H1 (cell line): ENCODE results near the gene FRMD4A. TPM values are rescaled to one million over a fixed set of nuclear protein-coding genes. Genes with fewer than 3 reads are reported as not detected.

Experiments used
- CTCF ChIA-PET: fragments of 300-600 bp; sonication (Branson Sonifier 250); formaldehyde crosslinking; loops from one replicate; lab custom pipeline; 2021; ENCODE audit not compliant: partially characterized antibody; lab: Charles Lee
- POLR2A ChIA-PET: fragments of 300-600 bp; sonication (Branson Sonifier 250); formaldehyde crosslinking; loops from one replicate; lab custom pipeline; 2021; ENCODE audit warnings: inconsistent platforms; ENCODE audit not compliant: partially characterized antibody; lab: Charles Lee
- DNase-seq, 2 experiments: peaks; one replicate each; pipeline versions ENCODE4 v3.0.0 to v3.0.0-alpha.2; 2010 to 2022; ENCODE audit warnings: low spot score in 2 of 2, low read depth in 1 of 2, mixed read lengths in 1 of 2
- FAIRE-seq: peaks from 2 replicates; lab custom pipeline; 2011; peaks lifted over from hg19 to GRCh38; lab: Jason Lieb, UNC
- H2AFZ ChIP-seq: 2 replicates; pipeline ENCODE4 v1.8.1; 2012; ENCODE audit warnings: low read length, inconsistent platforms
- H2AK5ac ChIP-seq: 2 replicates; pipeline ENCODE4 v1.6.1; 2013; ENCODE audit warnings: low read depth, low read length
- H2BK120ac ChIP-seq: replicated peaks from 2 replicates; pipeline ENCODE3; 2013; ENCODE audit warnings: low read depth, low read length, inconsistent platforms
- H2BK12ac ChIP-seq: 2 replicates; pipeline ENCODE4 v1.6.1; 2013; ENCODE audit warnings: low read depth, low read length
- H2BK15ac ChIP-seq: 2 replicates; pipeline ENCODE4 v1.6.1; 2013; ENCODE audit warnings: low read length
- H2BK20ac ChIP-seq: 2 replicates; pipeline ENCODE4 v1.6.1; 2013; ENCODE audit warnings: low read length
- H2BK5ac ChIP-seq: 2 replicates; pipeline ENCODE4 v1.6.1; 2013; ENCODE audit warnings: low read depth, low read length
- H3K14ac ChIP-seq: 2 replicates; pipeline ENCODE4 v1.6.1; 2013; ENCODE audit warnings: inconsistent platforms; ENCODE audit not compliant: insufficient read length
- H3K18ac ChIP-seq: 2 replicates; pipeline ENCODE4 v1.6.1; 2013; ENCODE audit warnings: low read length; ENCODE audit errors: extremely low read depth
- H3K23ac ChIP-seq: 2 replicates; pipeline ENCODE4 v1.6.1; 2013; ENCODE audit warnings: inconsistent platforms; ENCODE audit not compliant: insufficient read length
- H3K23me2 ChIP-seq: 2 replicates; pipeline ENCODE4 v1.6.1; 2013; ENCODE audit warnings: low read depth, low read length
- H3K27ac ChIP-seq: 2 replicates; pipeline ENCODE4 v1.6.1; 2011; ENCODE audit warnings: low read depth, low read length, inconsistent platforms
- H3K27me3 ChIP-seq, 4 experiments: replicated peaks in 1 of 4; 1 replicate in 1 of 4; 2 replicates in 3 of 4; pipeline versions ENCODE4 v1.6.1 to v1.8.1; 2011 to 2013; ENCODE audit warnings: low read length in 3 of 4, mild to moderate bottlenecking in 3 of 4, inconsistent platforms in 2 of 4, mixed read lengths in 2 of 4, moderate library complexity in 1 of 4; ENCODE audit not compliant: control insufficient read depth in 3 of 4, insufficient read depth in 3 of 4; ENCODE audit errors: extremely low read depth in 1 of 4
- H3K36me3 ChIP-seq, 4 experiments: 2 replicates each; pipeline versions ENCODE4 v1.6.1 to v1.8.1; 2011 to 2013; ENCODE audit warnings: mild to moderate bottlenecking in 4 of 4, low read length in 3 of 4, moderate library complexity in 2 of 4, control low read depth in 1 of 4, inconsistent platforms in 1 of 4; ENCODE audit not compliant: insufficient read depth in 4 of 4, control insufficient read depth in 2 of 4
- H3K4ac ChIP-seq: replicated peaks from 2 replicates; pipeline ENCODE3; 2013; ENCODE audit warnings: low read length, low read depth, mixed read lengths, inconsistent platforms; ENCODE audit not compliant: insufficient read length
- H3K4me1 ChIP-seq, 4 experiments: replicated peaks in 1 of 4; 1 replicate in 1 of 4; 2 replicates in 3 of 4; pipeline versions ENCODE4 v1.6.1 to v1.8.1; 2011 to 2013; ENCODE audit warnings: low read length in 3 of 4, inconsistent platforms in 2 of 4, mixed read lengths in 1 of 4; ENCODE audit not compliant: insufficient read depth in 4 of 4, control insufficient read depth in 3 of 4
- H3K4me2 ChIP-seq, 2 experiments: 2 replicates each; pipeline versions ENCODE4 v1.6.1 to v1.8.1; 2011 to 2013; ENCODE audit warnings: low read depth in 2 of 2, low read length in 2 of 2, control low read depth in 1 of 2, inconsistent platforms in 1 of 2, mild to moderate bottlenecking in 1 of 2; ENCODE audit not compliant: insufficient read depth in 1 of 2
- H3K4me3 ChIP-seq, 4 experiments: fragments of 200-600, 300-600 bp in 1 of 4; sonication (generic), shearing (Covaris generic), sonication (Bioruptor Twin) in 1 of 4; 2 replicates each; pipeline versions ENCODE4 v1.5.1 to v1.8.1; 2011 to 2016; ENCODE audit warnings: low read length in 4 of 4, low read depth in 3 of 4, control low read depth in 2 of 4, inconsistent platforms in 2 of 4, mild to moderate bottlenecking in 2 of 4, mixed read lengths in 1 of 4, moderate library complexity in 1 of 4; ENCODE audit not compliant: insufficient read depth in 2 of 4; ENCODE audit errors: extremely low read depth in 1 of 4
- H3K56ac ChIP-seq: replicated peaks from 2 replicates; pipeline ENCODE3; 2013; ENCODE audit warnings: low read depth, mild to moderate bottlenecking, mixed read lengths, low read length, inconsistent platforms; ENCODE audit not compliant: insufficient read length
- H3K79me1 ChIP-seq: 2 replicates; pipeline ENCODE4 v1.6.1; 2013; ENCODE audit warnings: low read depth, low read length, control low read depth
- H3K79me2 ChIP-seq, 2 experiments: 2 replicates each; pipeline versions ENCODE4 v1.6.1 to v1.8.1; 2012 to 2013; ENCODE audit warnings: low read length in 2 of 2, mild to moderate bottlenecking in 2 of 2, inconsistent platforms in 1 of 2; ENCODE audit not compliant: insufficient read depth in 2 of 2, control insufficient read depth in 1 of 2
- H3K9ac ChIP-seq, 4 experiments: replicated peaks in 1 of 4; 1 replicate in 1 of 4; 2 replicates in 3 of 4; pipeline versions ENCODE4 v1.6.1 to v1.8.1; 2011 to 2013; ENCODE audit warnings: low read depth in 3 of 4, low read length in 3 of 4, control low read depth in 2 of 4, mild to moderate bottlenecking in 2 of 4, moderate library complexity in 2 of 4, inconsistent platforms in 1 of 4; ENCODE audit errors: extremely low read depth in 1 of 4
- H3K9me3 ChIP-seq, 2 experiments: 2 replicates each; pipeline versions ENCODE4 v1.6.1 to v1.8.1; 2012 to 2013; ENCODE audit warnings: mild to moderate bottlenecking in 2 of 2, moderate library complexity in 2 of 2, control low read depth in 1 of 2, inconsistent platforms in 1 of 2, low read depth in 1 of 2, low read length in 1 of 2, mixed read lengths in 1 of 2; ENCODE audit not compliant: insufficient read depth in 2 of 2
- H4K20me1 ChIP-seq, 2 experiments: replicated peaks in 1 of 2; 2 replicates each; pipeline versions ENCODE3 to v1.8.1; 2011 to 2013; ENCODE audit warnings: inconsistent platforms in 2 of 2, low read length in 2 of 2, mild to moderate bottlenecking in 1 of 2; ENCODE audit not compliant: insufficient read depth in 2 of 2, control insufficient read depth in 1 of 2
- H4K5ac ChIP-seq: 2 replicates; pipeline ENCODE4 v1.6.1; 2013; ENCODE audit warnings: low read length, low read depth, mixed read lengths, inconsistent platforms; ENCODE audit not compliant: insufficient read length
- H4K8ac ChIP-seq: 2 replicates; pipeline ENCODE4 v1.8.0; 2013; ENCODE audit warnings: mild to moderate bottlenecking, moderate library complexity, low read length, inconsistent platforms; ENCODE audit not compliant: insufficient read depth; ENCODE audit errors: extremely low read depth
- H4K91ac ChIP-seq: replicated peaks from 2 replicates; pipeline ENCODE3; 2013; ENCODE audit warnings: low read length, mixed read lengths, inconsistent platforms; ENCODE audit not compliant: insufficient read length
- EGR1 ChIP-seq: IDR thresholded peaks from 2 replicates; pipeline ENCODE4 v1.6.1; 2011; ENCODE audit warnings: low read depth, low read length, borderline replicate concordance
- HDAC6 ChIP-seq: IDR thresholded peaks from one replicate; pipeline ENCODE4 v1.7.1; 2012; ENCODE audit warnings: low read depth, mild to moderate bottlenecking, inconsistent platforms, low read length, moderate library complexity
- JUND ChIP-seq: IDR thresholded peaks from 2 replicates; pipeline ENCODE4 v1.6.1; 2011; ENCODE audit warnings: mild to moderate bottlenecking, improper control_type of control experiment, low read length
- POLR2A ChIP-seq, 2 experiments: IDR thresholded peaks; 1 replicate in 1 of 2; 2 replicates in 1 of 2; pipeline ENCODE4 v1.6.1; 2011; ENCODE audit warnings: low read depth in 2 of 2, low read length in 2 of 2, mild to moderate bottlenecking in 2 of 2; ENCODE audit errors: control extremely low read depth in 1 of 2
- POLR2AphosphoS5 ChIP-seq: IDR thresholded peaks from 2 replicates; pipeline ENCODE4 v1.6.1; 2011; ENCODE audit warnings: low read depth, low read length
- RXRA ChIP-seq: IDR thresholded peaks from 2 replicates; pipeline ENCODE4 v1.6.1; 2011; ENCODE audit warnings: low read depth, mild to moderate bottlenecking, low read length, moderate library complexity; ENCODE audit not compliant: insufficient read depth
- SP1 ChIP-seq: IDR thresholded peaks from 2 replicates; pipeline ENCODE4 v1.6.1; 2011; ENCODE audit warnings: low read depth, low read length
- TAF7 ChIP-seq: optimal IDR thresholded peaks from 2 replicates; pipeline ENCODE3; 2011; ENCODE audit warnings: low read depth, mild to moderate bottlenecking, inconsistent platforms, low read length, moderate library complexity, borderline replicate concordance
- YY1 ChIP-seq: IDR thresholded peaks from 2 replicates; pipeline ENCODE4 v1.6.1; 2011; ENCODE audit warnings: low read depth, mild to moderate bottlenecking, low read length
- WGBS, 2 experiments: shearing (Covaris generic) in 1 of 2; methylation state at CpG; one replicate each; pipeline versions ENCODE4 v1.1.6 to v1.1.7; 2013 to 2015; ENCODE audit warnings: low lambda C conversion rate in 2 of 2, mixed read lengths in 2 of 2, inconsistent platforms in 1 of 2, low coverage in 1 of 2, missing lambda C conversion rate in 1 of 2; ENCODE audit not compliant: insufficient replicate concordance in 2 of 2, insufficient coverage in 1 of 2, insufficient read length in 1 of 2; ENCODE audit errors: extremely low coverage in 1 of 2, missing lambda C conversion rate in 1 of 2; 5-methylcytosine and 5-hydroxymethylcytosine counted together
- polyA plus RNA-seq, 7 experiments: library from polyadenylated mRNA; depleted of rRNA in 3 of 7; stranded (reverse) in 5 of 7; unstranded in 2 of 7; fragments of >200 nt in 5 of 7; fragments of 200-250 nt in 2 of 7; gene quantifications; 1 replicate in 5 of 7; 2 replicates in 1 of 7; 4 replicates in 1 of 7; pipeline versions ENCODE4 v1.2.1 to v1.2.3, GENCODE V29; 2011 to 2013; ENCODE audit warnings: missing spikeins in 2 of 7, mixed read lengths in 2 of 7
- total RNA-seq: library from RNA; stranded (reverse); fragmentation: NEBNext Ultra II Directional; extraction: Animal tissue kit (Norgen Biotek cat#: 25700); gene quantifications from 2 replicates; pipeline ENCODE4 v1.2.1, GENCODE V29; 2021
- TF ChIP-seq, protein P1 (sequence below): IDR thresholded peaks from 2 replicates; pipeline ENCODE4 v1.6.1; 2012; ENCODE audit warnings: inconsistent platforms
- TF ChIP-seq, protein P2 (sequence below): IDR thresholded peaks from 2 replicates; pipeline ENCODE4 v1.6.1; 2012; ENCODE audit warnings: inconsistent platforms
- TF ChIP-seq, protein P3 (sequence below): IDR thresholded peaks from 2 replicates; pipeline ENCODE4 v1.6.1; 2012; ENCODE audit warnings: low read length, inconsistent platforms

FRMD4A gene
- total and polyA plus RNA-seq, 2 of the 8 experiments (the other 6 are each of a cell fraction or from before 2014, with no cell fraction given): 38.6 to 39.6 TPM

DNA sequence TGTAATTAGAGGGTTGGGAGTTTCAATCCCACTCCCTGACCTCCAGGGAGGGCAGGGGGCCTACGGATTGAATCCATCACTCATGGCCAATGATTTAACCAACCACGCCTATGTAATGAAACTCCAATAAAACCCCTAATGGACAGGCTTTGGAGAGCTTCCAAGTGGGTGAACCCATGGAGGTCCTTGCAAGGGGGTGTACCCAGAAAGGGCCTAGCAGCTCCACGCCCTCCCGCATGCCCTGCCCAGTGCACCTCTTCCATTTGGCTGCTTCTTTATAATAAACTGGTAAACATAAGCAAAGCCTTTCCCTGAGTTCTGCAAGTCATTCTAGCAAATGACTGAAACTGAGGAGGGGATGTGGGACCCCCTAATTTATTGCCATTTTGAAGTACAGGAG, 280.1 kb downstream of the FRMD4A start:
- Histone ChIP-seq H3K4ac (no peak overlapping the region), H2BK15ac (no peak overlapping the region), H3K79me1 (no peaks in the 10 kb centered on the region), H2BK12ac (no peak overlapping the region), H3K9ac (no peak overlapping the region), H4K91ac (no peak overlapping the region), H3K18ac (no peak overlapping the region), H3K79me2 (no peaks in the 10 kb centered on the region), H4K8ac (no peak overlapping the region), H3K36me3 (no peaks in the 10 kb centered on the region), H4K5ac (no peak overlapping the region), H3K4me3 (no peak overlapping the region), H3K9me3 (no peaks in the 10 kb centered on the region), H2AK5ac (no peak overlapping the region), H3K4me1 (no peaks in the 10 kb centered on the region), H3K56ac (no peak overlapping the region), H3K4me2 (no peak overlapping the region), H3K27me3 (no peaks in the 10 kb centered on the region), H3K23me2 (no peaks in the 10 kb centered on the region), H3K27ac (no peak overlapping the region), H2BK5ac (no peak overlapping the region), H2AFZ (no peak overlapping the region), H3K14ac (no peak overlapping the region), H2BK120ac (no peak overlapping the region), H4K20me1 (no peaks in the 10 kb centered on the region), H2BK20ac (no peak overlapping the region), H3K23ac (no peak overlapping the region)
- 91% methylated on average over 4 of the region's 4 CpGs; no CpG with 5 or more reads in 1 of the 2 experiments for WGBS, 2 experiments
- CTCF ChIA-PET: interaction anchor here (0.6 to 1.7 kb wide), 4 partner anchors 10 to 687 kb away, joined by 3 to 4 read pairs (median 4); no protein-coding TSS in a partner anchor
- DNase-seq: no peak
- FAIRE-seq: no peak
- POLR2A ChIA-PET: interaction anchor here (1.4 kb wide), 1 partner anchor 135 kb away, joined by 4 read pairs; no protein-coding TSS in a partner anchor
- TF ChIP-seq JUND (no peak), POLR2A (IDR thresholded peaks at IDR 0.05; ENCODE audit: control extremely low read depth in 1 of 2, low read depth in 2 of 2, low read length in 2 of 2) (no peak), EGR1 (no peak), SP1 (no peak), TAF7 (no peak), HDAC6 (no peak), POLR2AphosphoS5 (no peak), RXRA (no peak), YY1 (no peak)
- TF ChIP-seq, protein P1, sequence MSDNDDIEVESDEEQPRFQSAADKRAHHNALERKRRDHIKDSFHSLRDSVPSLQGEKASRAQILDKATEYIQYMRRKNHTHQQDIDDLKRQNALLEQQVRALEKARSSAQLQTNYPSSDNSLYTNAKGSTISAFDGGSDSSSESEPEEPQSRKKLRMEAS: no peak
- TF ChIP-seq, protein P2, sequence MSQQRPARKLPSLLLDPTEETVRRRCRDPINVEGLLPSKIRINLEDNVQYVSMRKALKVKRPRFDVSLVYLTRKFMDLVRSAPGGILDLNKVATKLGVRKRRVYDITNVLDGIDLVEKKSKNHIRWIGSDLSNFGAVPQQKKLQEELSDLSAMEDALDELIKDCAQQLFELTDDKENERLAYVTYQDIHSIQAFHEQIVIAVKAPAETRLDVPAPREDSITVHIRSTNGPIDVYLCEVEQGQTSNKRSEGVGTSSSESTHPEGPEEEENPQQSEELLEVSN: no peak
- TF ChIP-seq, protein P3, sequence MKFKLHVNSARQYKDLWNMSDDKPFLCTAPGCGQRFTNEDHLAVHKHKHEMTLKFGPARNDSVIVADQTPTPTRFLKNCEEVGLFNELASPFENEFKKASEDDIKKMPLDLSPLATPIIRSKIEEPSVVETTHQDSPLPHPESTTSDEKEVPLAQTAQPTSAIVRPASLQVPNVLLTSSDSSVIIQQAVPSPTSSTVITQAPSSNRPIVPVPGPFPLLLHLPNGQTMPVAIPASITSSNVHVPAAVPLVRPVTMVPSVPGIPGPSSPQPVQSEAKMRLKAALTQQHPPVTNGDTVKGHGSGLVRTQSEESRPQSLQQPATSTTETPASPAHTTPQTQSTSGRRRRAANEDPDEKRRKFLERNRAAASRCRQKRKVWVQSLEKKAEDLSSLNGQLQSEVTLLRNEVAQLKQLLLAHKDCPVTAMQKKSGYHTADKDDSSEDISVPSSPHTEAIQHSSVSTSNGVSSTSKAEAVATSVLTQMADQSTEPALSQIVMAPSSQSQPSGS: no peak
